Naive B cell (primary cell): ENCODE data around the gene MBNL3. TPM values are rescaled to one million over a fixed set of nuclear protein-coding genes. Genes with fewer than 3 reads are reported as not detected.
A peak's percentile ranks its signal among the peaks of the same experiment; 100 is the strongest.

Source experiments
- ATAC-seq, 2 donors: fragments of 150-1000 bp; cut with Tn5 transposase; 2 replicates each; pipeline ENCODE4 v1.10.0; 2021; ENCODE audit warnings: low read depth in 2 of 2, mild to moderate bottlenecking in 2 of 2, moderate library complexity in 2 of 2
- DNase-seq: peaks from one replicate; pipeline ENCODE4 v3.0.0; 2022
- H3K27ac Mint-ChIP-seq, 6 donors: one replicate each; pipeline ENCODE4 v1.8.0; 2020 to 2022; ENCODE audit warnings: mild to moderate bottlenecking in 6 of 6, mixed read lengths in 6 of 6, moderate library complexity in 5 of 6, inconsistent platforms in 2 of 6
- H3K27me3 Mint-ChIP-seq, 3 donors: one replicate each; pipeline ENCODE4 v1.8.0; 2021 to 2022; ENCODE audit warnings: mixed read lengths in 3 of 3, mild to moderate bottlenecking in 1 of 3
- H3K36me3 Mint-ChIP-seq, 2 donors: one replicate each; pipeline ENCODE4 v1.8.0; 2020 to 2022; ENCODE audit warnings: mixed read lengths in 2 of 2, inconsistent platforms in 1 of 2, mild to moderate bottlenecking in 1 of 2
- H3K4me1 Mint-ChIP-seq, 3 donors: one replicate each; pipeline ENCODE4 v1.8.0; 2020 to 2022; ENCODE audit warnings: mixed read lengths in 3 of 3, inconsistent platforms in 1 of 3, mild to moderate bottlenecking in 1 of 3, moderate library complexity in 1 of 3
- H3K4me3 Mint-ChIP-seq, 8 donors: one replicate each; pipeline ENCODE4 v1.8.0; 2020 to 2022; ENCODE audit warnings: mild to moderate bottlenecking in 8 of 8, mixed read lengths in 8 of 8, moderate library complexity in 8 of 8, inconsistent platforms in 2 of 8
- H3K9me3 Mint-ChIP-seq, 7 donors: one replicate each; pipeline ENCODE4 v1.8.0; 2020 to 2022; ENCODE audit warnings: mixed read lengths in 7 of 7, mild to moderate bottlenecking in 5 of 7, inconsistent platforms in 2 of 7, moderate library complexity in 1 of 7
- polyA plus RNA-seq, 6 donors: library from polyadenylated mRNA; unstranded; fragments of 300-500 nt; fragmentation: Illumina TruSeq; gene quantifications; one replicate each; pipeline ENCODE4 v1.2.3, GENCODE V29; 2021; ENCODE audit warnings: low read depth in 6 of 6

Gene MBNL3
- polyA plus RNA-seq, 6 donors from 2014 or later: 82.4 to 129 (median 104) TPM

- DNase-seq (no peak), ATAC-seq (no peak)
- Mint-ChIP-seq H3K27me3 (peaks cover 0 to 8% (median 0%) of the 10 kb centered on the region in 3 donors), H3K27ac (no peak overlapping the region), H3K9me3 (peaks cover 0 to 4% (median 0%) of the 10 kb centered on the region in 7 donors), H3K4me1 (no peaks in the 10 kb centered on the region), H3K36me3 (peaks cover 0 to 8% of the 10 kb centered on the region in 2 donors), H3K4me3 (no peak overlapping the region)
Measured at GRCh38 chrX:132378281-132378680, 110.6 kb downstream of the MBNL3 start.

- Mint-ChIP-seq H3K36me3 (no peaks in the 10 kb centered on the region), H3K27ac (peak overlapping the region in 1 of 6 donors; percentile 30), H3K9me3 (no peaks in the 10 kb centered on the region), H3K4me1 (no peaks in the 10 kb centered on the region), H3K27me3 (no peaks in the 10 kb centered on the region), H3K4me3 (no peak overlapping the region)
- no peak for ATAC-seq
- no peak for DNase-seq
Measured at GRCh38 chrX:132375941-132376340, 112.9 kb downstream of the MBNL3 start.

GRCh38 chrX:132373610-132374009, 115.2 kb downstream of the MBNL3 start:
- no peaks in the 10 kb centered on the region for H3K9me3 Mint-ChIP-seq
- H3K36me3 Mint-ChIP-seq: no peaks in the 10 kb centered on the region
- ATAC-seq: no peak
- no peak overlapping the region for H3K27ac Mint-ChIP-seq
- no peak for DNase-seq
- no peaks in the 10 kb centered on the region for H3K27me3 Mint-ChIP-seq
- no peak overlapping the region for H3K4me3 Mint-ChIP-seq
- no peaks in the 10 kb centered on the region for H3K4me1 Mint-ChIP-seq

- H3K4me3 Mint-ChIP-seq: no peak overlapping the region
- no peak for ATAC-seq
- peak overlapping the region in 1 of 6 donors; percentile 5 for H3K27ac Mint-ChIP-seq
Measured at GRCh38 chrX:132369617-132370326, 119.1 kb downstream of the MBNL3 start.

GRCh38 chrX:132367984-132368383, 120.9 kb downstream of the MBNL3 start:
- peak overlapping the region in 1 of 6 donors; percentile 8 for H3K27ac Mint-ChIP-seq
- H3K4me1 Mint-ChIP-seq: no peaks in the 10 kb centered on the region
- no peaks in the 10 kb centered on the region for H3K36me3 Mint-ChIP-seq
- no peak overlapping the region for H3K4me3 Mint-ChIP-seq
- peaks cover 0 to 6% (median 0%) of the 10 kb centered on the region in 3 donors for H3K27me3 Mint-ChIP-seq
- DNase-seq: no peak
- ATAC-seq: no peak
- H3K9me3 Mint-ChIP-seq: peaks cover 0 to 3% (median 0%) of the 10 kb centered on the region in 7 donors

More at GRCh38 chrX:132369617-132370326, 119.1 kb downstream of the MBNL3 start:
- H3K36me3 Mint-ChIP-seq: no peaks in the 10 kb centered on the region
- no peaks in the 10 kb centered on the region for H3K4me1 Mint-ChIP-seq
- peaks cover 0 to 6% (median 0%) of the 10 kb centered on the region in 3 donors for H3K27me3 Mint-ChIP-seq
- DNase-seq: no peak
- H3K9me3 Mint-ChIP-seq: no peaks in the 10 kb centered on the region

- Mint-ChIP-seq H3K27me3 (peaks cover 0 to 6% (median 0%) of the 10 kb centered on the region in 3 donors), H3K4me1 (no peaks in the 10 kb centered on the region), H3K9me3 (peaks cover 0 to 3% (median 0%) of the 10 kb centered on the region in 7 donors), H3K4me3 (no peak overlapping the region), H3K36me3 (no peaks in the 10 kb centered on the region), H3K27ac (peak overlapping the region in 1 of 6 donors; percentile 42)
- ATAC-seq: no peak
- DNase-seq: no peak
Measured at GRCh38 chrX:132367314-132367713, 121.5 kb downstream of the MBNL3 start.

DNA sequence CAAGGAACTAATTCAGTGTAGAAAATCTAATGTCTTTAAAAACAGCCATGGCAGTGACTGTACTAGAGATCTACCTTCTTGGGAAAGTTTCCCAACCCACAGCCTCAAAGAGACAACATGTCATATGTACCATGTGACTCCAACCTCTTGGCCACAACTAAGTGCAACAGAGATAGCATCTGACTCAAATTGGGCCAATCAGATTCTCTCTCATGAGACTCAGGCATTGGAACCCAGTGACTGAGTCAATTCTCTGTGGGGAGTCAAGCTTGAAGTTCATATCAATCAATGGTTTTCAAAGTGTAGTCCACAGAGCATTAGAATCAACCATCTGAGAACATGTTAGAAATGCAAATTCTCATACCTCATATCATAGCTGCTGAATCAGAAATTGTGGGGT, 123.3 kb downstream of the MBNL3 start:
- no peaks in the 10 kb centered on the region for H3K4me1 Mint-ChIP-seq
- H3K9me3 Mint-ChIP-seq: peaks cover 0 to 3% (median 0%) of the 10 kb centered on the region in 7 donors
- no peak overlapping the region for H3K27ac Mint-ChIP-seq
- no peak for DNase-seq
- peaks cover 0 to 6% (median 0%) of the 10 kb centered on the region in 3 donors for H3K27me3 Mint-ChIP-seq
- H3K36me3 Mint-ChIP-seq: no peaks in the 10 kb centered on the region
- ATAC-seq: no peak
- no peak overlapping the region for H3K4me3 Mint-ChIP-seq

DNA sequence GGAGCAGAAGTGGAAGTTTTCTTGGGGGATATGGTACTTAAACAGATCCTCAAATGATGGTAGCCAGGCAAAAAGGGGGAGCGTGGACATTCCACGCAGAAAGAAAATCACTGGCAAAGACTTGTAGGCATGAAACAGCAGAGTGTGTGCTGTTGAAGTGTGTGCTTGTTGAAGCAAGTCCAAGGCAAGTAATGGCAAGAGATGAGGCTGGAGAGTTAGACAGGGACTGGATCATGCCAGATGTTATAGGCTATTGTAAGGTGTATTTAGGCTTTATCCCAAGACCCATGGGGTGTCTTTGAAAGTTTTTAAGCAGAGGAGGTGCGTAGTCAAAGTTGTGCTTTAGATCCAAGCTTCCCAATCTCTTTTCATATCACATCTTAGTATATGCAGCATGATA, 124.5 kb downstream of the MBNL3 start:
- Mint-ChIP-seq H3K27me3 (peaks cover 0 to 6% (median 0%) of the 10 kb centered on the region in 3 donors), H3K4me1 (no peaks in the 10 kb centered on the region), H3K4me3 (no peak overlapping the region), H3K36me3 (no peaks in the 10 kb centered on the region), H3K27ac (peak overlapping the region in 2 of 6 donors; percentile 1 to 71), H3K9me3 (peaks cover 0 to 3% (median 0%) of the 10 kb centered on the region in 7 donors)
- DNase-seq (no peak), ATAC-seq (no peak)

- Mint-ChIP-seq H3K9me3 (peaks cover 0 to 5% (median 0%) of the 10 kb centered on the region in 7 donors), H3K27ac (no peak overlapping the region), H3K36me3 (no peaks in the 10 kb centered on the region), H3K4me1 (no peaks in the 10 kb centered on the region), H3K27me3 (no peaks in the 10 kb centered on the region), H3K4me3 (no peak overlapping the region)
- ATAC-seq: no peak
- DNase-seq: no peak
Measured at GRCh38 chrX:132353430-132353829, 135.4 kb downstream of the MBNL3 start.

- Mint-ChIP-seq H3K4me1 (no peaks in the 10 kb centered on the region), H3K27me3 (no peaks in the 10 kb centered on the region), H3K36me3 (no peaks in the 10 kb centered on the region), H3K27ac (no peak overlapping the region), H3K4me3 (no peak overlapping the region), H3K9me3 (peaks cover 0 to 4% (median 0%) of the 10 kb centered on the region in 7 donors)
- ATAC-seq (no peak), DNase-seq (no peak)
Measured at GRCh38 chrX:132336172-132336571, 152.7 kb downstream of the MBNL3 start.

GRCh38 chrX:132333351-132333750, 155.5 kb downstream of the MBNL3 start:
- DNase-seq: no peak
- no peak overlapping the region for H3K27ac Mint-ChIP-seq
- no peak overlapping the region for H3K4me3 Mint-ChIP-seq
- H3K4me1 Mint-ChIP-seq: no peaks in the 10 kb centered on the region
- ATAC-seq: no peak
- H3K9me3 Mint-ChIP-seq: peaks cover 0 to 4% (median 3%) of the 10 kb centered on the region in 7 donors
- H3K27me3 Mint-ChIP-seq: no peaks in the 10 kb centered on the region
- H3K36me3 Mint-ChIP-seq: peaks cover 0 to 5% of the 10 kb centered on the region in 2 donors

- DNase-seq (no peak), ATAC-seq (no peak)
- H3K9me3 Mint-ChIP-seq: peaks cover 0 to 8% (median 4%) of the 10 kb centered on the region in 7 donors
- H3K27ac Mint-ChIP-seq: no peak overlapping the region
- H3K36me3 Mint-ChIP-seq: peaks cover 0 to 5% of the 10 kb centered on the region in 2 donors
- H3K27me3 Mint-ChIP-seq: no peaks in the 10 kb centered on the region
- no peak overlapping the region for H3K4me3 Mint-ChIP-seq
- no peaks in the 10 kb centered on the region for H3K4me1 Mint-ChIP-seq
Measured at GRCh38 chrX:132331532-132331931, 157.3 kb downstream of the MBNL3 start.

DNA sequence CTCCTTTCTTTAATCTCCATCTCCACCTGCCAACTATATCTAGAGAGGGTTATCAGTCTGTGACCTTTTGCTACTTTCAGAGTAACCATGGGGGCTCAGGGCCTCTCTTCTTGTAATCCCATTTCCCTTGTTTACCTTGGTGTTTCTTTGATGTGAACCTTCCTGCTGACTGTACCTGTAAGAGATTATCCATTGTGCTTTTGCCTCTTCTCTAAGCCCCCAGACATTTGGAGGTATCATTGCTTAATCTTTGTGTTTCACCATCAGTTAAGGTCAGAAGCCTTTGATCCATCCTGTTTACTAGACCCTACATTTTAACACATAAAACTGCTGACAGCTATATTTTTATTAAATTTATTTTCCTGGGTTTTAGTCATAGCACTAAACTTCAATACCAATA, 157.8 kb downstream of the MBNL3 start:
- no peak for ATAC-seq
- Mint-ChIP-seq H3K27me3 (no peaks in the 10 kb centered on the region), H3K27ac (no peak overlapping the region), H3K9me3 (peaks cover 0 to 12% (median 4%) of the 10 kb centered on the region in 7 donors), H3K4me3 (no peak overlapping the region), H3K4me1 (no peaks in the 10 kb centered on the region), H3K36me3 (peaks cover 0 to 5% of the 10 kb centered on the region in 2 donors)
- DNase-seq: no peak

DNA sequence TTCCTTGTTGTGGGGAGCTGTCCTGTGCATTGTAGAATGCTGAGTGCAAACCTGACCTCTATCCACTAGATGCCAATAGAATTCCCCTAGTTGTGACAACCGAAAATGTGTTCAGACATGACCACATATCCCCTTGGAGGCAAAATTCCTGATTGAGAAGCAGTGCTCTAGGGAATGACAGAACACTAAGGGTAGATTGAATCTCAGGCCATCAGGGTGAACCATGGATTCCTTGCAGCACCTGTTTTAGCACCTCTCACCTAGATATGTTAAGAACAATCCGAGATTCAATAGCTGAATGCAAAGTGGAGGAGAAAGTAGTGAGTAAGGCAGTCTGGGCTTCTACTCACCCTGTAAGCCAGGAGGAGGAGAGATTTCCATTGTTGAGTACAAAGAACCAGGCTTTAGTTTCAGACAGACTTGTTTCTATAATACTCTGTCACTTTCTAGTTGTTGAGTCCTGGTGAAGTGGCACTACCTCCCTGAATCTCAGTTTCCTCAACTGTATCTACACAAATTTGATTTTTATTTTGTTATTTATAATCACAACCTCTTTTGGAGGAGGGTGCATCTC, 158.6 kb downstream of the MBNL3 start:
- peaks cover 0 to 5% of the 10 kb centered on the region in 2 donors for H3K36me3 Mint-ChIP-seq
- H3K9me3 Mint-ChIP-seq: peaks cover 0 to 15% (median 4%) of the 10 kb centered on the region in 7 donors
- H3K4me3 Mint-ChIP-seq: no peak overlapping the region
- H3K27me3 Mint-ChIP-seq: no peaks in the 10 kb centered on the region
- DNase-seq (no peak), ATAC-seq (no peak)
- no peak overlapping the region for H3K27ac Mint-ChIP-seq
- no peaks in the 10 kb centered on the region for H3K4me1 Mint-ChIP-seq
